ENCODE measurements around the gene LTBP2. TPM values are rescaled to one million over a fixed set of nuclear protein-coding genes. Genes with fewer than 3 reads are reported as not detected.

Gene LTBP2
- polyA plus RNA-seq, 1 donor from 2014 or later = 0.33 TPM

GRCh38 chr14:74586681-74587362, 25.2 kb downstream of the LTBP2 start:
- H3K27me3 ChIP-seq (ENCODE audit: insufficient read depth, low read depth, low read length) = no peaks in the 10 kb centered on the region
- no peaks in the 10 kb centered on the region for H3K9me2 ChIP-seq (ENCODE audit: insufficient read depth, low read length)
- no peak overlapping the region for H3K27ac ChIP-seq (ENCODE audit: low read length)
- H3F3A ChIP-seq (ENCODE audit: insufficient read depth, low read length, poor library complexity, severe bottlenecking) = no peaks in the 10 kb centered on the region
- H3K9me3 ChIP-seq (ENCODE audit: low read length) = no peaks in the 10 kb centered on the region
- H3K9ac ChIP-seq (ENCODE audit: low read length) = no peak overlapping the region
- H2AFZ ChIP-seq (ENCODE audit: low read depth, low read length) = no peak overlapping the region
- H3K4me2 ChIP-seq (ENCODE audit: low read length) = no peak overlapping the region
- no peaks in the 10 kb centered on the region for H3K36me3 ChIP-seq (ENCODE audit: insufficient read depth, low read length)
- TF ChIP-seq POLR2AphosphoS5 (IDR thresholded peaks at IDR 0.05) (no peak), MXI1 (conservative IDR thresholded peaks at IDR 0.05; ENCODE audit: poor library complexity, severe bottlenecking) (no peak), EZH2 (IDR thresholded peaks at IDR 0.05; ENCODE audit: borderline replicate concordance, insufficient read depth, low read length, poor library complexity, severe bottlenecking) (no peak), SMC3 (conservative IDR thresholded peaks at IDR 0.05; ENCODE audit: poor library complexity) (no peak), TAF1 (IDR thresholded peaks at IDR 0.05; ENCODE audit: low read depth) (no peak), EP300 (conservative IDR thresholded peaks at IDR 0.05; ENCODE audit: poor library complexity, severe bottlenecking) (no peak), RAD21 (conservative IDR thresholded peaks at IDR 0.05) (no peak)
- TF ChIP-seq, protein P1, sequence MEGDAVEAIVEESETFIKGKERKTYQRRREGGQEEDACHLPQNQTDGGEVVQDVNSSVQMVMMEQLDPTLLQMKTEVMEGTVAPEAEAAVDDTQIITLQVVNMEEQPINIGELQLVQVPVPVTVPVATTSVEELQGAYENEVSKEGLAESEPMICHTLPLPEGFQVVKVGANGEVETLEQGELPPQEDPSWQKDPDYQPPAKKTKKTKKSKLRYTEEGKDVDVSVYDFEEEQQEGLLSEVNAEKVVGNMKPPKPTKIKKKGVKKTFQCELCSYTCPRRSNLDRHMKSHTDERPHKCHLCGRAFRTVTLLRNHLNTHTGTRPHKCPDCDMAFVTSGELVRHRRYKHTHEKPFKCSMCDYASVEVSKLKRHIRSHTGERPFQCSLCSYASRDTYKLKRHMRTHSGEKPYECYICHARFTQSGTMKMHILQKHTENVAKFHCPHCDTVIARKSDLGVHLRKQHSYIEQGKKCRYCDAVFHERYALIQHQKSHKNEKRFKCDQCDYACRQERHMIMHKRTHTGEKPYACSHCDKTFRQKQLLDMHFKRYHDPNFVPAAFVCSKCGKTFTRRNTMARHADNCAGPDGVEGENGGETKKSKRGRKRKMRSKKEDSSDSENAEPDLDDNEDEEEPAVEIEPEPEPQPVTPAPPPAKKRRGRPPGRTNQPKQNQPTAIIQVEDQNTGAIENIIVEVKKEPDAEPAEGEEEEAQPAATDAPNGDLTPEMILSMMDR (IDR thresholded peaks at IDR 0.05; ENCODE audit: poor library complexity, severe bottlenecking) = no peak
- TF ChIP-seq, protein P2, sequence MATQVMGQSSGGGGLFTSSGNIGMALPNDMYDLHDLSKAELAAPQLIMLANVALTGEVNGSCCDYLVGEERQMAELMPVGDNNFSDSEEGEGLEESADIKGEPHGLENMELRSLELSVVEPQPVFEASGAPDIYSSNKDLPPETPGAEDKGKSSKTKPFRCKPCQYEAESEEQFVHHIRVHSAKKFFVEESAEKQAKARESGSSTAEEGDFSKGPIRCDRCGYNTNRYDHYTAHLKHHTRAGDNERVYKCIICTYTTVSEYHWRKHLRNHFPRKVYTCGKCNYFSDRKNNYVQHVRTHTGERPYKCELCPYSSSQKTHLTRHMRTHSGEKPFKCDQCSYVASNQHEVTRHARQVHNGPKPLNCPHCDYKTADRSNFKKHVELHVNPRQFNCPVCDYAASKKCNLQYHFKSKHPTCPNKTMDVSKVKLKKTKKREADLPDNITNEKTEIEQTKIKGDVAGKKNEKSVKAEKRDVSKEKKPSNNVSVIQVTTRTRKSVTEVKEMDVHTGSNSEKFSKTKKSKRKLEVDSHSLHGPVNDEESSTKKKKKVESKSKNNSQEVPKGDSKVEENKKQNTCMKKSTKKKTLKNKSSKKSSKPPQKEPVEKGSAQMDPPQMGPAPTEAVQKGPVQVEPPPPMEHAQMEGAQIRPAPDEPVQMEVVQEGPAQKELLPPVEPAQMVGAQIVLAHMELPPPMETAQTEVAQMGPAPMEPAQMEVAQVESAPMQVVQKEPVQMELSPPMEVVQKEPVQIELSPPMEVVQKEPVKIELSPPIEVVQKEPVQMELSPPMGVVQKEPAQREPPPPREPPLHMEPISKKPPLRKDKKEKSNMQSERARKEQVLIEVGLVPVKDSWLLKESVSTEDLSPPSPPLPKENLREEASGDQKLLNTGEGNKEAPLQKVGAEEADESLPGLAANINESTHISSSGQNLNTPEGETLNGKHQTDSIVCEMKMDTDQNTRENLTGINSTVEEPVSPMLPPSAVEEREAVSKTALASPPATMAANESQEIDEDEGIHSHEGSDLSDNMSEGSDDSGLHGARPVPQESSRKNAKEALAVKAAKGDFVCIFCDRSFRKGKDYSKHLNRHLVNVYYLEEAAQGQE (IDR thresholded peaks at IDR 0.05; ENCODE audit: borderline replicate concordance) = no peak
- no peak overlapping the region for H3K4me3 ChIP-seq (ENCODE audit: low read length)
- no peaks in the 10 kb centered on the region for H3K79me2 ChIP-seq (replicated peaks; ENCODE audit: insufficient read depth, low read length)
- H4K20me1 ChIP-seq (ENCODE audit: insufficient read depth) = no peaks in the 10 kb centered on the region

- H3K9me3 ChIP-seq (ENCODE audit: low read length) = no peaks in the 10 kb centered on the region
- no peaks in the 10 kb centered on the region for H3K9me2 ChIP-seq (ENCODE audit: insufficient read depth, low read length)
- H3K9ac ChIP-seq (ENCODE audit: low read length) = no peak overlapping the region
These were observed 26.4 kb downstream of the LTBP2 start for GRCh38 chr14:74585406-74586335.

More at GRCh38 chr14:74585406-74586335, 26.4 kb downstream of the LTBP2 start:
- Histone ChIP-seq H3K79me2 (replicated peaks; ENCODE audit: insufficient read depth, low read length) (no peaks in the 10 kb centered on the region), H2AFZ (ENCODE audit: low read depth, low read length) (no peak overlapping the region), H3K36me3 (ENCODE audit: insufficient read depth, low read length) (no peaks in the 10 kb centered on the region), H3K27me3 (ENCODE audit: insufficient read depth, low read depth, low read length) (no peaks in the 10 kb centered on the region), H3K27ac (ENCODE audit: low read length) (no peak overlapping the region), H4K20me1 (ENCODE audit: insufficient read depth) (no peaks in the 10 kb centered on the region), H3K4me3 (ENCODE audit: low read length) (no peak overlapping the region), H3F3A (ENCODE audit: insufficient read depth, low read length, poor library complexity, severe bottlenecking) (no peaks in the 10 kb centered on the region), H3K4me2 (ENCODE audit: low read length) (no peak overlapping the region)
- TF ChIP-seq TAF1 (IDR thresholded peaks at IDR 0.05; ENCODE audit: low read depth) = no peak
- no peak for TF ChIP-seq EZH2 (IDR thresholded peaks at IDR 0.05; ENCODE audit: borderline replicate concordance, insufficient read depth, low read length, poor library complexity, severe bottlenecking)
- TF ChIP-seq RAD21 (conservative IDR thresholded peaks at IDR 0.05) = no peak
- TF ChIP-seq, protein P1 (IDR thresholded peaks at IDR 0.05; ENCODE audit: poor library complexity, severe bottlenecking) = no peak
- no peak for TF ChIP-seq EP300 (conservative IDR thresholded peaks at IDR 0.05; ENCODE audit: poor library complexity, severe bottlenecking)
- TF ChIP-seq POLR2AphosphoS5 (IDR thresholded peaks at IDR 0.05) = no peak
- TF ChIP-seq, protein P2 (IDR thresholded peaks at IDR 0.05; ENCODE audit: borderline replicate concordance) = no peak
- no peak for TF ChIP-seq MXI1 (conservative IDR thresholded peaks at IDR 0.05; ENCODE audit: poor library complexity, severe bottlenecking)
- TF ChIP-seq SMC3 (conservative IDR thresholded peaks at IDR 0.05; ENCODE audit: poor library complexity) = no peak

Measured in neural cell (in vitro differentiated cells).